ENCODE measurements around the gene VIL1. TPM values are rescaled to one million over a fixed set of nuclear protein-coding genes. Genes with fewer than 3 reads are reported as not detected.

VIL1 gene
- total RNA-seq, 1 experiment from 2014 or later: 4.2 TPM

DNA sequence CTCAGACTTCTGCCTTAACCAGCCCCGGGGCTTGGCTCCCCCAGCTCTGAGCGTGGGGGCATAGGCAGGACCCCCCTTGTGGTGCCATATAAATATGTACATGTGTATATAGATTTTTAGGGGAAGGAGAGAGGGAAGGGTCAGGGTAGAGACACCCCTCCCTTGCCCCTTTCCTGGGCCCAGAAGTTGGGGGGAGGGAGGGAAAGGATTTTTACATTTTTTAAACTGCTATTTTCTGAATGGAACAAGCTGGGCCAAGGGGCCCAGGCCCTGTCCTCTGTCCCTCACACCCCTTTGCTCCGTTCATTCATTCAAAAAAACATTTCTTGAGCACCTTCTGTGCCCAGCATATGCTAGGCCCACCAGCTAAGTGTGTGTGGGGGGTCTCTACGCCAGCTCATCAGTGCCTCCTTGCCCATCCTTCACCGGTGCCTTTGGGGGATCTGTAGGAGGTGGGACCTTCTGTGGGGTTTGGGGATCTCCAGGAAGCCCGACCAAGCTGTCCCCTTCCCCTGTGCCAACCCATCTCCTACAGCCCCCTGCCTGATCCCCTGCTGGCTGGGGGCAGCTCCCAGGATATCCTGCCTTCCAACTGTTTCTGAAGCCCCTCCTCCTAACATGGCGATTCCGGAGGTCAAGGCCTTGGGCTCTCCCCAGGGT lies 13.7 kb upstream of the VIL1 start:
- Mint-ChIP-seq H3K27ac (peak overlapping the region; percentile 90 to 98 (median 91); a peak in 6 of 7 replicates), H3K4me1 (peaks cover 19 to 26% of the 10 kb centered on the region in 2 experiments), H3K27me3 (ENCODE audit: low read depth) (no peaks in the 10 kb centered on the region), H3K9me3 (no peaks in the 10 kb centered on the region), H3K4me3 (peak overlapping the region; percentile 72 to 85), H3K36me3 (ENCODE audit: insufficient read depth in 1 of 3, low read depth in 3 of 3) (peaks cover 4 to 25% (median 22%) of the 10 kb centered on the region in 3 experiments; a peak in 6 of 7 replicates)
- Histone ChIP-seq H3K56ac (ENCODE audit: insufficient read length, low read depth, low read length) (no peak overlapping the region), H3K9me3 (ENCODE audit: control insufficient read depth, low read depth, low read length) (no peaks in the 10 kb centered on the region), H3K23me2 (ENCODE audit: insufficient read length, low read depth, low read length, poor library complexity, severe bottlenecking) (peaks cover 19% of the 10 kb centered on the region), H3K79me1 (ENCODE audit: insufficient read depth, low read depth, low read length, poor library complexity, severe bottlenecking) (no peaks in the 10 kb centered on the region), H3K27me3 (ENCODE audit: insufficient read depth, low read length) (no peaks in the 10 kb centered on the region), H3K18ac (ENCODE audit: insufficient read length, low read depth, low read length) (peak overlapping the region; percentile 9), H4K5ac (ENCODE audit: insufficient read length, low read depth, low read length) (no peak overlapping the region), H2BK12ac (ENCODE audit: insufficient read length, low read depth, low read length) (no peak overlapping the region), H2BK20ac (ENCODE audit: low read depth, low read length, poor library complexity, severe bottlenecking) (no peak overlapping the region), H3K79me2 (ENCODE audit: insufficient read depth, low read length) (no peaks in the 10 kb centered on the region), H3T11ph (ENCODE audit: low read length) (no peak overlapping the region), H2AFZ (ENCODE audit: low read length) (no peak overlapping the region), H3K9ac (ENCODE audit: extremely low read depth, insufficient read length, low read length) (no peak overlapping the region), H3K23ac (ENCODE audit: insufficient read length, low read depth, low read length) (no peak overlapping the region), H3K4ac (ENCODE audit: low read depth, low read length) (no peak overlapping the region), H2BK120ac (ENCODE audit: low read depth, low read length, poor library complexity, severe bottlenecking) (no peak overlapping the region), H2BK15ac (ENCODE audit: low read depth, low read length) (no peak overlapping the region), H2AK5ac (ENCODE audit: insufficient read length, low read length) (no peak overlapping the region), H4K8ac (replicated peaks; ENCODE audit: insufficient read length, low read depth, low read length) (no peak overlapping the region), H3K27ac (ENCODE audit: insufficient read length, low read depth, low read length) (no peak overlapping the region), H3K4me2 (ENCODE audit: insufficient read depth, insufficient read length, low read length) (peak overlapping the region; percentile 49), H3K4me1 (ENCODE audit: insufficient read depth, low read length) (peaks cover 4% of the 10 kb centered on the region; the same call in 1 of the 2 replicates), H2BK5ac (ENCODE audit: insufficient read length, low read length) (no peak overlapping the region), H4K91ac (ENCODE audit: insufficient read length, low read depth, low read length) (no peak overlapping the region), H3K14ac (ENCODE audit: insufficient read depth, low read length) (peak overlapping the region; percentile 44; the same call in 1 of the 2 replicates), H4K20me1 (ENCODE audit: control insufficient read depth, insufficient read depth, insufficient read length) (no peaks in the 10 kb centered on the region)
- TF ChIP-seq, protein P1, sequence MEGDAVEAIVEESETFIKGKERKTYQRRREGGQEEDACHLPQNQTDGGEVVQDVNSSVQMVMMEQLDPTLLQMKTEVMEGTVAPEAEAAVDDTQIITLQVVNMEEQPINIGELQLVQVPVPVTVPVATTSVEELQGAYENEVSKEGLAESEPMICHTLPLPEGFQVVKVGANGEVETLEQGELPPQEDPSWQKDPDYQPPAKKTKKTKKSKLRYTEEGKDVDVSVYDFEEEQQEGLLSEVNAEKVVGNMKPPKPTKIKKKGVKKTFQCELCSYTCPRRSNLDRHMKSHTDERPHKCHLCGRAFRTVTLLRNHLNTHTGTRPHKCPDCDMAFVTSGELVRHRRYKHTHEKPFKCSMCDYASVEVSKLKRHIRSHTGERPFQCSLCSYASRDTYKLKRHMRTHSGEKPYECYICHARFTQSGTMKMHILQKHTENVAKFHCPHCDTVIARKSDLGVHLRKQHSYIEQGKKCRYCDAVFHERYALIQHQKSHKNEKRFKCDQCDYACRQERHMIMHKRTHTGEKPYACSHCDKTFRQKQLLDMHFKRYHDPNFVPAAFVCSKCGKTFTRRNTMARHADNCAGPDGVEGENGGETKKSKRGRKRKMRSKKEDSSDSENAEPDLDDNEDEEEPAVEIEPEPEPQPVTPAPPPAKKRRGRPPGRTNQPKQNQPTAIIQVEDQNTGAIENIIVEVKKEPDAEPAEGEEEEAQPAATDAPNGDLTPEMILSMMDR (conservative IDR thresholded peaks at IDR 0.05): no peak
- DNase-seq: no peak
- no CpG with 5 or more reads among the region's 8 CpGs for WGBS (ENCODE audit: extremely low coverage, insufficient read length, low lambda C conversion rate)

Measured in H9 (cell line).